Neural cell (in vitro differentiated cells): Measurements from ENCODE around the gene PDLIM1. TPM values are rescaled to one million over a fixed set of nuclear protein-coding genes. Genes with fewer than 3 reads are reported as not detected.

ENCODE experiments used
- H2AFZ ChIP-seq: fragments of 200-600, 300-800 bp; sonication (generic), shearing (Covaris generic); 2 replicates; pipeline ENCODE4 v1.6.0; 2014; ENCODE audit warnings: low read depth, mild to moderate bottlenecking, antibody characterized with exemption, low read length, moderate library complexity
- H3F3A ChIP-seq: fragments of 200-600 bp; shearing (Covaris generic); 2 replicates; pipeline ENCODE4 v1.6.1; 2016; ENCODE audit warnings: mild to moderate bottlenecking, moderate library complexity, mixed read lengths, antibody characterized with exemption, low read length; ENCODE audit not compliant: insufficient read depth, poor library complexity, severe bottlenecking
- H3K27ac ChIP-seq: fragments of 200-600, 300-800 bp; sonication (generic), shearing (Covaris generic); 2 replicates; pipeline ENCODE4 v1.5.1; 2014; ENCODE audit warnings: mild to moderate bottlenecking, low read length, moderate library complexity
- H3K27me3 ChIP-seq: fragments of 300-800, 200-600 bp; sonication (generic), shearing (Covaris generic); 2 replicates; pipeline ENCODE4 v1.6.0; 2014; ENCODE audit warnings: mild to moderate bottlenecking, low read depth, low read length, moderate library complexity; ENCODE audit not compliant: insufficient read depth
- H3K36me3 ChIP-seq: fragments of 300-800, 200-600 bp; sonication (generic), shearing (Covaris generic); 2 replicates; pipeline ENCODE4 v1.5.1; 2014; ENCODE audit warnings: mild to moderate bottlenecking, antibody characterized with exemption, low read length, moderate library complexity; ENCODE audit not compliant: insufficient read depth
- H3K4me2 ChIP-seq: fragments of 300-800, 200-600 bp; sonication (generic), shearing (Covaris generic); 2 replicates; pipeline ENCODE4 v1.6.0; 2014; ENCODE audit warnings: mild to moderate bottlenecking, low read length
- H3K4me3 ChIP-seq: fragments of 300-800, 200-600 bp; sonication (generic), shearing (Covaris generic); 2 replicates; pipeline ENCODE4 v1.5.1; 2014; ENCODE audit warnings: mild to moderate bottlenecking, low read length, moderate library complexity
- H3K79me2 ChIP-seq: fragments of 200-600 bp; shearing (Covaris generic); replicated peaks from 2 replicates; pipeline ENCODE4 v1.6.0; 2014; ENCODE audit warnings: mild to moderate bottlenecking, low read length, moderate library complexity; ENCODE audit not compliant: insufficient read depth
- H3K9ac ChIP-seq: fragments of 300-800, 200-600 bp; sonication (generic), shearing (Covaris generic); 2 replicates; pipeline ENCODE4 v1.6.1; 2016; ENCODE audit warnings: mild to moderate bottlenecking, low read length, mixed read lengths
- H3K9me2 ChIP-seq: fragments of 200-600 bp; shearing (Covaris generic); 2 replicates; pipeline ENCODE4 v1.6.1; 2016; ENCODE audit warnings: mild to moderate bottlenecking, low read length, mixed read lengths; ENCODE audit not compliant: insufficient read depth
- H3K9me3 ChIP-seq: fragments of 200-600, 300-800 bp; sonication (generic), shearing (Covaris generic); 2 replicates; pipeline ENCODE4 v1.6.1; 2016; ENCODE audit warnings: mild to moderate bottlenecking, mixed run types, low read length, moderate library complexity, mixed read lengths
- H4K20me1 ChIP-seq: fragments of 200-600 bp; shearing (Covaris generic); 2 replicates; pipeline ENCODE4 v1.6.1; 2016; ENCODE audit warnings: mild to moderate bottlenecking, mixed run types; ENCODE audit not compliant: insufficient read depth
- CTCF ChIP-seq: fragments of 450-650 bp; IDR thresholded peaks from 2 replicates; pipeline ENCODE4 v1.5.1; 2014; ENCODE audit warnings: antibody characterized with exemption, mild to moderate bottlenecking, moderate library complexity; ENCODE audit not compliant: poor library complexity, severe bottlenecking
- EP300 ChIP-seq: fragments of 450-650 bp; conservative IDR thresholded peaks from 2 replicates; pipeline ENCODE4 v1.6.1; 2014; ENCODE audit warnings: antibody characterized with exemption, mild to moderate bottlenecking, moderate library complexity; ENCODE audit not compliant: poor library complexity, severe bottlenecking
- EZH2 ChIP-seq: fragments of 200-600, 300-800 bp; shearing (Covaris generic), sonication (generic); IDR thresholded peaks from 2 replicates; pipeline ENCODE4 v1.6.1; 2014; ENCODE audit warnings: antibody characterized with exemption, low read length, borderline replicate concordance, mild to moderate bottlenecking; ENCODE audit not compliant: insufficient read depth, poor library complexity, severe bottlenecking
- MXI1 ChIP-seq: fragments of 450-650 bp; conservative IDR thresholded peaks from 2 replicates; pipeline ENCODE4 v1.6.1; 2014; ENCODE audit warnings: antibody characterized with exemption, mild to moderate bottlenecking; ENCODE audit not compliant: poor library complexity, severe bottlenecking
- POLR2AphosphoS5 ChIP-seq: IDR thresholded peaks from 2 replicates; pipeline ENCODE4 v1.6.1; 2012
- RAD21 ChIP-seq: fragments of 450-650 bp; conservative IDR thresholded peaks from 2 replicates; pipeline ENCODE4 v1.6.1; 2014; ENCODE audit warnings: antibody characterized with exemption, mild to moderate bottlenecking, moderate library complexity
- REST ChIP-seq: IDR thresholded peaks from 2 replicates; pipeline ENCODE4 v1.6.1; 2012; ENCODE audit warnings: borderline replicate concordance
- SMC3 ChIP-seq: fragments of 450-650 bp; conservative IDR thresholded peaks from 2 replicates; pipeline ENCODE4 v1.6.1; 2014; ENCODE audit warnings: antibody characterized with exemption, mild to moderate bottlenecking, moderate library complexity; ENCODE audit not compliant: poor library complexity
- TAF1 ChIP-seq: IDR thresholded peaks from 2 replicates; pipeline ENCODE4 v1.6.1; 2012; ENCODE audit warnings: low read depth
- polyA plus RNA-seq: library from polyadenylated mRNA; depleted of rRNA; stranded (reverse); fragments of >200 nt; gene quantifications from 2 replicates; pipeline ENCODE4 v1.2.3, GENCODE V29; 2014

PDLIM1 gene
- polyA plus RNA-seq, 1 donor from 2014 or later, result 1.0 TPM

- Histone ChIP-seq H3F3A (no peaks in the 10 kb centered on the region), H4K20me1 (no peaks in the 10 kb centered on the region), H3K27me3 (no peaks in the 10 kb centered on the region), H3K4me3 (no peak overlapping the region), H3K27ac (no peak overlapping the region), H3K9me3 (no peaks in the 10 kb centered on the region), H3K9me2 (no peaks in the 10 kb centered on the region), H3K79me2 (no peaks in the 10 kb centered on the region), H2AFZ (no peak overlapping the region), H3K9ac (no peak overlapping the region), H3K4me2 (no peak overlapping the region), H3K36me3 (no peaks in the 10 kb centered on the region)
- TF ChIP-seq RAD21 (no peak), CTCF (no peak), SMC3 (no peak), REST (no peak), EZH2 (no peak), TAF1 (no peak)
These were observed 65.7 kb downstream of the PDLIM1 start for GRCh38 chr10:95225136-95225535.

GRCh38 chr10:95221124-95221523, 69.7 kb downstream of the PDLIM1 start:
- H3K79me2 ChIP-seq, result no peaks in the 10 kb centered on the region
- H3F3A ChIP-seq, result no peaks in the 10 kb centered on the region
- no peak overlapping the region for H3K4me2 ChIP-seq
- TF ChIP-seq TAF1, result no peak
- TF ChIP-seq SMC3, result no peak
- TF ChIP-seq RAD21, result no peak
- TF ChIP-seq MXI1, result no peak
- no peak for TF ChIP-seq REST
- no peak for TF ChIP-seq EZH2
- no peak for TF ChIP-seq EP300
- TF ChIP-seq POLR2AphosphoS5, result no peak
- H3K9me2 ChIP-seq, result no peaks in the 10 kb centered on the region
- H2AFZ ChIP-seq, result no peak overlapping the region
- no peak overlapping the region for H3K4me3 ChIP-seq
- H4K20me1 ChIP-seq, result no peaks in the 10 kb centered on the region
- H3K9me3 ChIP-seq, result peaks cover 3% of the 10 kb centered on the region
- H3K36me3 ChIP-seq, result no peaks in the 10 kb centered on the region
- H3K27ac ChIP-seq, result no peak overlapping the region
- no peak overlapping the region for H3K9ac ChIP-seq
- H3K27me3 ChIP-seq, result no peaks in the 10 kb centered on the region
